ENCODE measurements around the gene CRMP1. TPM values are rescaled to one million over a fixed set of nuclear protein-coding genes. Genes with fewer than 3 reads are reported as not detected.

Gene CRMP1
- not detected for total RNA-seq
- not detected for total RNA-seq (2013)

DNA sequence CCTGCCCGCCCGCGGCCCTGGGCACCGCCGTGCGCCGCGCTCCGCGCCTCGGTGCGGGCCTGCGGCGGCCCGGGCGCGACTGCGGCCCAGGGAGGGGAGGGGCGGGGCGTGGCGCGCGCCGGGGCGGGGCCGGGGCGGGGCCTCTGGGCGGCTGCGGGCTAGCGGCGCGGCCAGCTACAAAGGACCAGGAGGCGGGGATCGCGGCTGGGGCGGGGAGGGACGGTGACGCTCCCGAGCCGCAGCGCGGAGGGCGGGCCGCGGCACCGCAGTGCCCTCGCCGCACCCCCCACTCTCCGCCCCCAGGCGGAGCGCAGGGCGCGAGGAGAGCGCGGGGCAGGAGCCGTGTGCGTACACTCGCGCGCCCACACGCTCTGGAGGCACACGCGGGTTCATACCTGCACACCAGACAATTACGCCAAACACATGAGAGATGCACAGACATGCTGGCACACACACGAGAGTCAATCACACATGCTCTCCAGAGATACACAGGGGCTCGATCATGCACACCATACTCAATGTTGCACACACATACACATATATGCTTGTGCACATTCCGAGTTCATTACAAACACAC is at the start of gene CRMP1:
TSS of gene CRMP1 (minus strand) at position 83 of the 577 bp plus-strand sequence. CDS start 117 bp downstream, outside the sequence.
- peaks cover 0 to 2% of the 10 kb centered on the region in 2 donors for H3K9me3 Mint-ChIP-seq
- no peaks in the 10 kb centered on the region for H3K36me3 Mint-ChIP-seq
- intact Hi-C loops (cut with micrococcal nuclease): no loop called here
- no peaks in the 10 kb centered on the region for H3K36me3 ChIP-seq (ENCODE audit: control insufficient read depth, insufficient read depth, low read length)
- peaks cover 30% of the 10 kb centered on the region for H3K27me3 ChIP-seq (ENCODE audit: control insufficient read depth, insufficient read depth, low read length)
- no peak within 1 kb of the TSS for H3K27ac Mint-ChIP-seq
- TF ChIP-seq, protein P1, sequence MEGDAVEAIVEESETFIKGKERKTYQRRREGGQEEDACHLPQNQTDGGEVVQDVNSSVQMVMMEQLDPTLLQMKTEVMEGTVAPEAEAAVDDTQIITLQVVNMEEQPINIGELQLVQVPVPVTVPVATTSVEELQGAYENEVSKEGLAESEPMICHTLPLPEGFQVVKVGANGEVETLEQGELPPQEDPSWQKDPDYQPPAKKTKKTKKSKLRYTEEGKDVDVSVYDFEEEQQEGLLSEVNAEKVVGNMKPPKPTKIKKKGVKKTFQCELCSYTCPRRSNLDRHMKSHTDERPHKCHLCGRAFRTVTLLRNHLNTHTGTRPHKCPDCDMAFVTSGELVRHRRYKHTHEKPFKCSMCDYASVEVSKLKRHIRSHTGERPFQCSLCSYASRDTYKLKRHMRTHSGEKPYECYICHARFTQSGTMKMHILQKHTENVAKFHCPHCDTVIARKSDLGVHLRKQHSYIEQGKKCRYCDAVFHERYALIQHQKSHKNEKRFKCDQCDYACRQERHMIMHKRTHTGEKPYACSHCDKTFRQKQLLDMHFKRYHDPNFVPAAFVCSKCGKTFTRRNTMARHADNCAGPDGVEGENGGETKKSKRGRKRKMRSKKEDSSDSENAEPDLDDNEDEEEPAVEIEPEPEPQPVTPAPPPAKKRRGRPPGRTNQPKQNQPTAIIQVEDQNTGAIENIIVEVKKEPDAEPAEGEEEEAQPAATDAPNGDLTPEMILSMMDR (IDR thresholded peaks at IDR 0.05): no peak
- no peaks in the 10 kb centered on the region for H3K9me3 ChIP-seq (ENCODE audit: control insufficient read depth, insufficient read depth, low read length)
- H3K4me3 ChIP-seq (ENCODE audit: low read length): no peak within 1 kb of the TSS
- H3K4me3 Mint-ChIP-seq: peak within 1 kb of the TSS; percentile 10
- peaks cover 0 to 13% of the 10 kb centered on the region in 2 donors for H3K4me1 Mint-ChIP-seq
- 11% methylated on average over 67 of the region's 67 CpGs for WGBS (ENCODE audit: insufficient coverage)
- no peak within 1 kb of the TSS for H3K27ac ChIP-seq (ENCODE audit: low read length)
- peaks cover 52 to 59% of the 10 kb centered on the region in 2 donors for H3K27me3 Mint-ChIP-seq (ENCODE audit: low read depth in 2 of 2)
- DNase-seq: no peak
- no peaks in the 10 kb centered on the region for H3K4me1 ChIP-seq (ENCODE audit: control insufficient read depth, insufficient read depth, low read length)
- ATAC-seq: no peak

DNA sequence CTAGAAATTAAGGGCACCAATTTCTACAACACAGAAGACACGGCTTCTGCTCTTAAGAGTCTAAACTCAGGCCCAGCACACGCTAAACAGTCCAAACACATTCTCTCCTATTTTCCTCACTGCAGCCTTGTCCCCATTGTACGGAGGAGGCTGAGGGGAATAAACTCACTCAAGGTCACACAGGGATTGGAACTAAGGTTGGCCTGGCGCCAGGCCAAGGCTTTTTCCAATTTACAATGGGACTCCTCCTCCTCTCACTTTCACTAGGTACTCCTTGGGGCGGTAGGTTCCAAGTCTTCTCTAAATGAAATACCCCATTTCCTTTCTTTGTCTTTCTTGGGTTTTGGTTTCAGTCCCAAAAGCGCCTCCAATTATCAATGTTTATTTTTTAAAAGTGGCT is 48.7 kb upstream of the CRMP1 start:
- no peaks in the 10 kb centered on the region for H3K27me3 ChIP-seq (ENCODE audit: control insufficient read depth, insufficient read depth, low read length)
- ATAC-seq (no peak), DNase-seq (no peak)
- no peak overlapping the region for H3K27ac Mint-ChIP-seq
- peaks cover 0 to 19% of the 10 kb centered on the region in 2 donors for H3K27me3 Mint-ChIP-seq (ENCODE audit: low read depth in 2 of 2)
- TF ChIP-seq, protein P1 (IDR thresholded peaks at IDR 0.05): no peak
- intact Hi-C loops (cut with micrococcal nuclease): no loop called here
- 81% methylated on average over 6 of the region's 6 CpGs for WGBS (ENCODE audit: insufficient coverage)
- H3K4me1 Mint-ChIP-seq: peaks cover 0 to 10% of the 10 kb centered on the region in 2 donors
- no peak overlapping the region for H3K27ac ChIP-seq (ENCODE audit: low read length)
- no peaks in the 10 kb centered on the region for H3K36me3 ChIP-seq (ENCODE audit: control insufficient read depth, insufficient read depth, low read length)
- H3K36me3 Mint-ChIP-seq: no peaks in the 10 kb centered on the region
- no peak overlapping the region for H3K4me3 ChIP-seq (ENCODE audit: low read length)
- H3K9me3 ChIP-seq (ENCODE audit: control insufficient read depth, insufficient read depth, low read length): no peaks in the 10 kb centered on the region
- no peaks in the 10 kb centered on the region for H3K9me3 Mint-ChIP-seq
- H3K4me1 ChIP-seq (ENCODE audit: control insufficient read depth, insufficient read depth, low read length): no peaks in the 10 kb centered on the region
- H3K4me3 Mint-ChIP-seq: no peak overlapping the region

DNA sequence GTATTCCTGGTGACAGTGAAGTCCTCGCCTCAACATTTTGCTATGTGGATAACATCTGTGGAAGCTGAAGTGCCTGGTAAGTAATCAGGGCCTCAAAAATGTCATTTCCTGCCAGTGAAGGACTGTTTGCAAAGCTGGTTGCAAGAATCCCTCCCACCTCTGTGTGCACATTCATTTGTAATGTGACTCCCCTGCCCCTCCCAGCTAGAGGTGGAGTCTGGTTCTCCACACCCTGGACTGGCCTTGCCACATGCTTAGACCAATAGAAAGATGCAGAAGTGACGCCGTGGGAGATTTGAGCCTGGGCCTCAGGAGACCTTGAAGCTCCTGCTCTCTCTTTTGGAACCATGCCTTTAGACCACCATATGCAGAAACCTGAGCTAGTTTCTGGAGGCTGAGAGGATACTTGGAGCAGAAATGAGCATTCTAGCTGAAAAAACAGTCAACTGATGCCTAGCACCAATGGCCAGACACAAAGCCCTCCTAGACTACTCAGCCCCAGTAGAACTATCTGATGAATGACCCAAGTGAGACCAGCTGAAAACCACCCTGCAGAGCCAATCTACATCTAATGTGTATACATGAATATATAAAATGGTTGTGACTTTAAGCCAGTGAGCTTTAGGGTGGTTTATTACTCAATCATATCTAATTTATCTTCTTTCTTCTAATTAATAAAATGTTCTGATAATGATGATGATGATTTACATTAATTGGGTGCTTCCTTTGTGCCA is 47.8 kb upstream of the CRMP1 start:
- ATAC-seq: no peak
- H3K4me1 ChIP-seq (ENCODE audit: control insufficient read depth, insufficient read depth, low read length): no peaks in the 10 kb centered on the region
- TF ChIP-seq, protein P1 (IDR thresholded peaks at IDR 0.05): no peak
- 74% methylated on average over 3 of the region's 3 CpGs for WGBS (ENCODE audit: insufficient coverage)
- H3K27ac ChIP-seq (ENCODE audit: low read length): no peak overlapping the region
- peaks cover 0 to 10% of the 10 kb centered on the region in 2 donors for H3K4me1 Mint-ChIP-seq
- DNase-seq: no peak
- no peak overlapping the region for H3K27ac Mint-ChIP-seq
- no peaks in the 10 kb centered on the region for H3K9me3 ChIP-seq (ENCODE audit: control insufficient read depth, insufficient read depth, low read length)
- H3K36me3 Mint-ChIP-seq: no peaks in the 10 kb centered on the region
- no peaks in the 10 kb centered on the region for H3K9me3 Mint-ChIP-seq
- no peak overlapping the region for H3K4me3 Mint-ChIP-seq
- H3K4me3 ChIP-seq (ENCODE audit: low read length): no peak overlapping the region
- H3K36me3 ChIP-seq (ENCODE audit: control insufficient read depth, insufficient read depth, low read length): no peaks in the 10 kb centered on the region
- H3K27me3 ChIP-seq (ENCODE audit: control insufficient read depth, insufficient read depth, low read length): no peaks in the 10 kb centered on the region
- intact Hi-C loops (cut with micrococcal nuclease): no loop called here
- H3K27me3 Mint-ChIP-seq (ENCODE audit: low read depth in 2 of 2): peaks cover 0 to 19% of the 10 kb centered on the region in 2 donors
